ENCODE data around the gene VPS13C. TPM values are rescaled to one million over a fixed set of nuclear protein-coding genes. Genes with fewer than 3 reads are reported as not detected.

The VPS13C gene
- polyA plus RNA-seq, 3 donors, result 12.0 to 32.2 (median 18.4) TPM

DNA sequence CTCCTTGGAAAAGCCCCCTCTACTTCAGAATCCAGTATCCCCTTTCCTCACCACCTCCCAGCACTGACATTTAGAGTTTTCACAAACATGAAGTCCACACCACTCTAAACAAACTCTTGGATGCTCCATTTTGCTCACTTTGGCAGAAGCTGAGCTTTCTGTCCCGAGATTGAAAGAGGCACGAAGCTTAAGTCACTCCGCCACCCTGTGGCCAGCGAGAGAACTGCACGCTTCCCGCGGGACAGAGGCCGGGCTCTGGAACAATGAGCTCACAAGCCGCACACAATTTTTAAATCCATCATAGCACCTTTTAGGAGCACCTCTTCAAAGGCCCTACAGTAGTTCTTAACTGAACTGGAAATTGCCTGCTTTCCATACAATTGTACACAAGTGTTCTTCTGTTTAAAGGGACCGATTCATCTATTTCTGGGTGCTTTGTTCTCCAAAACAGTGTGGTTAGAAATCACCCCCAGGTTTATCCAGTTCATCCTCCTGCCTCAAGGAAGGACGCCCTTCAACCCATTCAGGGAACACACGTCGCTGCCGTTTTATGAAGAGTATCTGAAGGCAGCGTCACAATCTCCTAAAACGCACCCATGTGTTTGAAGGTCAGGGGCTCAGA lies 226.1 kb downstream of the VPS13C start:
- DNase-seq, result peak; percentile 34 to 53 (median 50)
- no peaks in the 10 kb centered on the region for H3K79me2 ChIP-seq (ENCODE audit: insufficient read depth, low read length)
- no peaks in the 10 kb centered on the region for H3K36me3 ChIP-seq (replicated peaks in 1 of 2; ENCODE audit: control insufficient read depth in 1 of 2, insufficient read depth in 2 of 2, low read length in 2 of 2)
- no peak overlapping the region for H3K9ac ChIP-seq (ENCODE audit: insufficient read depth, low read length, poor library complexity, severe bottlenecking)
- Mint-ChIP-seq H3K27me3 (ENCODE audit: low read depth in 3 of 3) (peaks cover 3 to 18% (median 10%) of the 10 kb centered on the region in 3 donors), H3K4me1 (peaks cover 23% of the 10 kb centered on the region), H3K4me3 (peak overlapping the region in 1 of 2 donors; percentile 70), H3K27ac (no peak overlapping the region), H3K9me3 (no peaks in the 10 kb centered on the region), H3K36me3 (no peaks in the 10 kb centered on the region)
- no peak overlapping the region for H3K27ac ChIP-seq (ENCODE audit: low read depth in 1 of 2, low read length in 2 of 2)
- H3K27me3 ChIP-seq (ENCODE audit: control insufficient read depth in 2 of 2, insufficient read depth in 2 of 2, low read length in 2 of 2), result peaks cover 0 to 9% of the 10 kb centered on the region in 2 donors
- WGBS (ENCODE audit: insufficient coverage), result 25% methylated on average over 12 of the region's 16 CpGs
- TF ChIP-seq, protein P1, sequence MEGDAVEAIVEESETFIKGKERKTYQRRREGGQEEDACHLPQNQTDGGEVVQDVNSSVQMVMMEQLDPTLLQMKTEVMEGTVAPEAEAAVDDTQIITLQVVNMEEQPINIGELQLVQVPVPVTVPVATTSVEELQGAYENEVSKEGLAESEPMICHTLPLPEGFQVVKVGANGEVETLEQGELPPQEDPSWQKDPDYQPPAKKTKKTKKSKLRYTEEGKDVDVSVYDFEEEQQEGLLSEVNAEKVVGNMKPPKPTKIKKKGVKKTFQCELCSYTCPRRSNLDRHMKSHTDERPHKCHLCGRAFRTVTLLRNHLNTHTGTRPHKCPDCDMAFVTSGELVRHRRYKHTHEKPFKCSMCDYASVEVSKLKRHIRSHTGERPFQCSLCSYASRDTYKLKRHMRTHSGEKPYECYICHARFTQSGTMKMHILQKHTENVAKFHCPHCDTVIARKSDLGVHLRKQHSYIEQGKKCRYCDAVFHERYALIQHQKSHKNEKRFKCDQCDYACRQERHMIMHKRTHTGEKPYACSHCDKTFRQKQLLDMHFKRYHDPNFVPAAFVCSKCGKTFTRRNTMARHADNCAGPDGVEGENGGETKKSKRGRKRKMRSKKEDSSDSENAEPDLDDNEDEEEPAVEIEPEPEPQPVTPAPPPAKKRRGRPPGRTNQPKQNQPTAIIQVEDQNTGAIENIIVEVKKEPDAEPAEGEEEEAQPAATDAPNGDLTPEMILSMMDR (IDR thresholded peaks at IDR 0.05), result peak; percentile 96
- intact Hi-C loops (cut with micrococcal nuclease), result loop anchor here (2.0 to 10.0 kb wide), 3 partner anchors 669 to 1247 kb away; no protein-coding TSS in a partner anchor
- no peak overlapping the region for H3K4me2 ChIP-seq (replicated peaks; ENCODE audit: extremely low read depth, low read length, poor library complexity, severe bottlenecking)
- peak overlapping the region; percentile 24 for H2AFZ ChIP-seq (ENCODE audit: insufficient read depth, low read depth, low read length, poor library complexity, severe bottlenecking)
- peaks cover 10 to 12% of the 10 kb centered on the region in 2 donors for H3K4me1 ChIP-seq (ENCODE audit: control insufficient read depth in 1 of 2, insufficient read depth in 2 of 2, low read length in 2 of 2)
- H3K9me3 ChIP-seq (replicated peaks in 1 of 2; ENCODE audit: control insufficient read depth in 1 of 2, insufficient read depth in 1 of 2, low read length in 2 of 2), result no peaks in the 10 kb centered on the region
- no peaks in the 10 kb centered on the region for H4K20me1 ChIP-seq (ENCODE audit: insufficient read depth, low read length)
- no peak overlapping the region for H3K4me3 ChIP-seq (replicated peaks in 1 of 3; ENCODE audit: low read depth in 2 of 3, low read length in 3 of 3)

DNA sequence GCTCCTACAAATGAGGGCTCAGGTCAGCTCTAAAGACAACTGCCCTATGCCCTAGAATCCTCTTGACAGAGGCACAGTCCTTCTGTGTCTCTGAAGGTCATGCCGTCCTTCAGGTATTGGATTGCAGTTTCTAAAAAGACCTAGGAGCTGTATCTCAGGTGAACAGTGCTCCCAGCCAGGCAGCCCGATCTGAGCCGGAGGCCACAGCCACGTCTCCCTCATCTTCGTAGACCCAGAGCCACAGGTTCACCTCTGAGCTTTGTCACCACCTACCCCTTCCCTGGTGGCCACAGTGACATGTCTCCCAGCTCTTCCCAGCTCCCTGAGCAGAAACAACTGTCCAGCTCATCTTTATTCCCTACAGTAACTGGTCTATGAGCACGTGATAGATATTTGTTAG lies 228.0 kb downstream of the VPS13C start:
- DNase-seq, result no peak
- Mint-ChIP-seq H3K27ac (no peak overlapping the region), H3K36me3 (no peaks in the 10 kb centered on the region), H3K27me3 (ENCODE audit: low read depth in 3 of 3) (peaks cover 3 to 18% (median 10%) of the 10 kb centered on the region in 3 donors), H3K4me3 (no peak overlapping the region), H3K9me3 (no peaks in the 10 kb centered on the region), H3K4me1 (peaks cover 23% of the 10 kb centered on the region)
- no peak overlapping the region for H3K27ac ChIP-seq (ENCODE audit: low read depth in 1 of 2, low read length in 2 of 2)
- H4K20me1 ChIP-seq (ENCODE audit: insufficient read depth, low read length), result no peaks in the 10 kb centered on the region
- H3K9me3 ChIP-seq (replicated peaks in 1 of 2; ENCODE audit: control insufficient read depth in 1 of 2, insufficient read depth in 1 of 2, low read length in 2 of 2), result no peaks in the 10 kb centered on the region
- H3K4me2 ChIP-seq (replicated peaks; ENCODE audit: extremely low read depth, low read length, poor library complexity, severe bottlenecking), result no peak overlapping the region
- H3K36me3 ChIP-seq (replicated peaks in 1 of 2; ENCODE audit: control insufficient read depth in 1 of 2, insufficient read depth in 2 of 2, low read length in 2 of 2), result no peaks in the 10 kb centered on the region
- 100% methylated on average over 5 of the region's 6 CpGs for WGBS (ENCODE audit: insufficient coverage)
- TF ChIP-seq, protein P1 (IDR thresholded peaks at IDR 0.05), result no peak
- no peak overlapping the region for H3K4me3 ChIP-seq (replicated peaks in 1 of 3; ENCODE audit: low read depth in 2 of 3, low read length in 3 of 3)
- H3K79me2 ChIP-seq (ENCODE audit: insufficient read depth, low read length), result no peaks in the 10 kb centered on the region
- H2AFZ ChIP-seq (ENCODE audit: insufficient read depth, low read depth, low read length, poor library complexity, severe bottlenecking), result no peak overlapping the region
- H3K27me3 ChIP-seq (ENCODE audit: control insufficient read depth in 2 of 2, insufficient read depth in 2 of 2, low read length in 2 of 2), result peaks cover 0 to 9% of the 10 kb centered on the region in 2 donors
- no peak overlapping the region for H3K9ac ChIP-seq (ENCODE audit: insufficient read depth, low read length, poor library complexity, severe bottlenecking)
- H3K4me1 ChIP-seq (ENCODE audit: control insufficient read depth in 1 of 2, insufficient read depth in 2 of 2, low read length in 2 of 2), result peaks cover 10 to 12% of the 10 kb centered on the region in 2 donors
- intact Hi-C loops (cut with micrococcal nuclease), result loop anchor here in 1 of 2 donors (5.0 to 10.0 kb wide), 2 partner anchors 667 to 1245 kb away; no protein-coding TSS in a partner anchor

All from CD14-positive monocyte (primary cell).